ENCODE measurements around the gene TRAF4. TPM values are rescaled to one million over a fixed set of nuclear protein-coding genes. Genes with fewer than 3 reads are reported as not detected.
"Not testable (repeated sequence)": the region's sequence is repeated elsewhere in the genome, so short reads cannot be mapped to it uniquely, and the experiment has no call there.

Gene TRAF4
- polyA plus RNA-seq, 1 donor (not counting 4 experiments of a cell fraction or from before 2014, with no cell fraction given), result 57.3 TPM

DNA sequence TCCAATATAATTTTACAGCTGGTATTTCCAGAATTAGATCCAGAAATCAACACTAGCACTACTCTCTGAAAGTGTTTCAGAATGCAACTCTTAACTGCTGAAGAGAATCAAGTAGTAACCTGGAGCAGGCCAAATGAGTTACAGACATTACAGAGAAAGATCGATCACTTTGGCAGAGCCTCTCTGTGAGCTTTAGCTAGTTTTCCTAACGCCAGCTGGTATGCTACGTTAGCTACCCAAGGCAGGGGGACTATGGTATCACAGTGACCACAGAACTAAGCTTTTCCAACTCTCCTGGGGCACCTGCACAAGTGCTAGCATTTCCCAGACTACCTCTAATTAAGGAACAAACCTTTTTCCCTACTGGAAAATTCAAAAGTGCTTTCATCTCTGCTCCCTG is 30.4 kb downstream of the TRAF4 start:
- H3K4me3 ChIP-seq (ENCODE audit: control insufficient read depth in 2 of 3, extremely low read depth in 1 of 3, insufficient read depth in 2 of 3, low read depth in 1 of 3, low read length in 3 of 3), result no peak overlapping the region
- H4K20me1 ChIP-seq (ENCODE audit: control insufficient read depth, extremely low read depth, insufficient read depth, low read length), result no peaks in the 10 kb centered on the region
- H2AFZ ChIP-seq (ENCODE audit: control insufficient read depth, low read length), result no peak overlapping the region
- H3K4me1 ChIP-seq (ENCODE audit: control insufficient read depth, extremely low read depth, insufficient read depth, low read length), result peaks cover 22% of the 10 kb centered on the region
- no peak for DNase-seq (ENCODE audit: low read depth, low spot score)
- H3K79me2 ChIP-seq (ENCODE audit: control insufficient read depth, insufficient read depth, low read length), result peaks cover 63% of the 10 kb centered on the region
- H3K36me3 ChIP-seq (ENCODE audit: control insufficient read depth in 2 of 2, extremely low read depth in 1 of 2, insufficient read depth in 2 of 2, low read length in 2 of 2), result peaks cover 0 to 4% of the 10 kb centered on the region in 2 experiments
- TF ChIP-seq CTCF (optimal IDR thresholded peaks at IDR 0.05 in 1 of 3, IDR thresholded peaks at IDR 0.05 in 1 of 3, conservative IDR thresholded peaks at IDR 0.05 in 1 of 3; ENCODE audit: extremely low read depth in 1 of 3, insufficient read depth in 2 of 3, low read length in 3 of 3) (no peak), EZH2 (IDR thresholded peaks at IDR 0.05; ENCODE audit: low read length) (no peak)
- H3K27me3 ChIP-seq (ENCODE audit: control insufficient read depth, extremely low read depth, insufficient read depth, low read length), result no peaks in the 10 kb centered on the region
- no peak overlapping the region for H3K27ac ChIP-seq (ENCODE audit: control insufficient read depth, insufficient read depth, low read length)
- H3K9ac ChIP-seq (ENCODE audit: control insufficient read depth, extremely low read depth, insufficient read depth, low read length), result no peak overlapping the region
- dilution Hi-C loops (cut with MboI; ENCODE audit: extremely low pct_ligation_motif_present, low sequenced_read_pairs), result no loop called here
- no peaks in the 10 kb centered on the region for H3K9me1 ChIP-seq (ENCODE audit: control insufficient read depth, extremely low read depth, insufficient read depth, low read length)
- no peak for FAIRE-seq
- no peak overlapping the region for H3K4me2 ChIP-seq (ENCODE audit: control insufficient read depth, extremely low read depth, insufficient read depth, low read depth, low read length)
- no peaks in the 10 kb centered on the region for H3K9me3 ChIP-seq (ENCODE audit: control insufficient read depth, low read depth, low read length)

DNA sequence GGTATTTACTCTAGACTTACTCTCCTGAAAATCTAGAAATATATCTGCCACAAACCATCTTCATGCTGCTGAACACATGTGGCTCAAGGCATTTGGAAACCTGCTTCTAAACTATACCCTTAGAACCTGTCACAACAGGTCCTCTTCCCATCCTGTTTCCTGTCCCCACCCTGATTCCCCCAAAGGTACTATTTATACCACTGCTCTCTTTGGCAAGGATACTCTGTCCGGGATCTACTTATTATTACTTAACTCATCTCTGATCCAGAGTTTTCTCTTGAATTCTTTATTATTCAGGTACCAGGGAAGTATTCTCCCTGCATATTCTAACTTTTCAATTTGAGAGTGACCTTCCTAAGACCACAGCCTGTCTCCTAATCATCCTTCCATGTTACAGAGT is 33.4 kb downstream of the TRAF4 start:
- H3K79me2 ChIP-seq (ENCODE audit: control insufficient read depth, insufficient read depth, low read length), result peaks cover 68% of the 10 kb centered on the region

GRCh38 chr17:28779601-28780000 is 35.8 kb downstream of the TRAF4 start:
- H4K20me1 ChIP-seq (ENCODE audit: control insufficient read depth, extremely low read depth, insufficient read depth, low read length); DNase-seq (ENCODE audit: low read depth, low spot score); H3K27me3 ChIP-seq (ENCODE audit: control insufficient read depth, extremely low read depth, insufficient read depth, low read length); FAIRE-seq; H3K4me2 ChIP-seq (ENCODE audit: control insufficient read depth, extremely low read depth, insufficient read depth, low read depth, low read length); H3K36me3 ChIP-seq (ENCODE audit: control insufficient read depth in 2 of 2, extremely low read depth in 1 of 2, insufficient read depth in 2 of 2, low read length in 2 of 2); dilution Hi-C loops (cut with MboI; ENCODE audit: extremely low pct_ligation_motif_present, low sequenced_read_pairs); H3K9me1 ChIP-seq (ENCODE audit: control insufficient read depth, extremely low read depth, insufficient read depth, low read length); H2AFZ ChIP-seq (ENCODE audit: control insufficient read depth, low read length); H3K9ac ChIP-seq (ENCODE audit: control insufficient read depth, extremely low read depth, insufficient read depth, low read length); H3K27ac ChIP-seq (ENCODE audit: control insufficient read depth, insufficient read depth, low read length); H3K9me3 ChIP-seq (ENCODE audit: control insufficient read depth, low read depth, low read length); H3K4me3 ChIP-seq (ENCODE audit: control insufficient read depth in 2 of 3, extremely low read depth in 1 of 3, insufficient read depth in 2 of 3, low read depth in 1 of 3, low read length in 3 of 3): not testable (repeated sequence)
- Histone ChIP-seq H3K79me2 (ENCODE audit: control insufficient read depth, insufficient read depth, low read length) (peaks cover 59% of the 10 kb centered on the region), H3K4me1 (ENCODE audit: control insufficient read depth, extremely low read depth, insufficient read depth, low read length) (peaks cover 22% of the 10 kb centered on the region)

More for the DNA sequence above, 33.4 kb downstream of the TRAF4 start:
- Histone ChIP-seq H3K9me3 (ENCODE audit: control insufficient read depth, low read depth, low read length) (no peaks in the 10 kb centered on the region), H2AFZ (ENCODE audit: control insufficient read depth, low read length) (no peak overlapping the region), H3K4me2 (ENCODE audit: control insufficient read depth, extremely low read depth, insufficient read depth, low read depth, low read length) (peak overlapping the region; percentile 81), H3K9me1 (ENCODE audit: control insufficient read depth, extremely low read depth, insufficient read depth, low read length) (no peaks in the 10 kb centered on the region), H4K20me1 (ENCODE audit: control insufficient read depth, extremely low read depth, insufficient read depth, low read length) (no peaks in the 10 kb centered on the region), H3K4me1 (ENCODE audit: control insufficient read depth, extremely low read depth, insufficient read depth, low read length) (peaks cover 22% of the 10 kb centered on the region), H3K27me3 (ENCODE audit: control insufficient read depth, extremely low read depth, insufficient read depth, low read length) (no peaks in the 10 kb centered on the region), H3K36me3 (ENCODE audit: control insufficient read depth in 2 of 2, extremely low read depth in 1 of 2, insufficient read depth in 2 of 2, low read length in 2 of 2) (peaks cover 0 to 4% of the 10 kb centered on the region in 2 experiments), H3K9ac (ENCODE audit: control insufficient read depth, extremely low read depth, insufficient read depth, low read length) (no peak overlapping the region), H3K27ac (ENCODE audit: control insufficient read depth, insufficient read depth, low read length) (peak overlapping the region; percentile 66), H3K4me3 (ENCODE audit: control insufficient read depth in 2 of 3, extremely low read depth in 1 of 3, insufficient read depth in 2 of 3, low read depth in 1 of 3, low read length in 3 of 3) (peak overlapping the region in 2 of 3 experiments; percentile 16 to 50)
- DNase-seq (ENCODE audit: low read depth, low spot score) (peak; percentile 49), FAIRE-seq (peak; percentile 83)
- TF ChIP-seq CTCF (optimal IDR thresholded peaks at IDR 0.05 in 1 of 3, IDR thresholded peaks at IDR 0.05 in 1 of 3, conservative IDR thresholded peaks at IDR 0.05 in 1 of 3; ENCODE audit: extremely low read depth in 1 of 3, insufficient read depth in 2 of 3, low read length in 3 of 3) (no peak), EZH2 (IDR thresholded peaks at IDR 0.05; ENCODE audit: low read length) (no peak)
- dilution Hi-C loops (cut with MboI; ENCODE audit: extremely low pct_ligation_motif_present, low sequenced_read_pairs), result no loop called here
